SK-N-MC (cell line): ENCODE results near the gene FAIM2.

Experiments used
- DNase-seq: peaks from one replicate; pipeline ENCODE4 v3.0.0-alpha.2; 2011; ENCODE audit warnings: low read depth, low spot score
- H3K27ac ChIP-seq: fragments of 200-600 bp; sonication (generic); 2 replicates; pipeline ENCODE4 v1.5.1; 2016; ENCODE audit warnings: mixed run types
- H3K36me3 ChIP-seq: fragments of 200-600 bp; sonication (generic); 2 replicates; pipeline ENCODE4 v1.6.1; 2017; ENCODE audit warnings: antibody characterized with exemption, low read length, mixed read lengths; ENCODE audit not compliant: insufficient read depth
- H3K4me3 ChIP-seq: fragments of 200-600 bp; sonication (generic); 2 replicates; pipeline ENCODE4 v1.5.1; 2016
- H3K9ac ChIP-seq: fragments of 200-600 bp; sonication (generic); 2 replicates; pipeline ENCODE4 v1.8.0; 2017; ENCODE audit warnings: mixed run types, mixed read lengths; ENCODE audit not compliant: insufficient read length
- H3K9me3 ChIP-seq: fragments of 200-600 bp; sonication (generic); 2 replicates; pipeline ENCODE4 v1.6.1; 2017; ENCODE audit warnings: low read depth, mild to moderate bottlenecking, antibody characterized with exemption, low read length, moderate library complexity, mixed read lengths
- EZH2 ChIP-seq: fragments of 200-600 bp; sonication (generic); IDR thresholded peaks from one replicate; pipeline ENCODE4 v1.6.1; 2017; ENCODE audit warnings: antibody characterized with exemption
- FOXP2 ChIP-seq: optimal IDR thresholded peaks from 2 replicates; pipeline ENCODE3; 2011; ENCODE audit warnings: mild to moderate bottlenecking, moderate library complexity; ENCODE audit not compliant: insufficient read depth; ENCODE audit errors: extremely low read length, control extremely low read depth
- POLR2AphosphoS5 ChIP-seq: IDR thresholded peaks from 2 replicates; pipeline ENCODE4 v1.6.1; 2012; ENCODE audit warnings: mild to moderate bottlenecking, low read depth, low read length, borderline replicate concordance

FAIM2 gene

DNA sequence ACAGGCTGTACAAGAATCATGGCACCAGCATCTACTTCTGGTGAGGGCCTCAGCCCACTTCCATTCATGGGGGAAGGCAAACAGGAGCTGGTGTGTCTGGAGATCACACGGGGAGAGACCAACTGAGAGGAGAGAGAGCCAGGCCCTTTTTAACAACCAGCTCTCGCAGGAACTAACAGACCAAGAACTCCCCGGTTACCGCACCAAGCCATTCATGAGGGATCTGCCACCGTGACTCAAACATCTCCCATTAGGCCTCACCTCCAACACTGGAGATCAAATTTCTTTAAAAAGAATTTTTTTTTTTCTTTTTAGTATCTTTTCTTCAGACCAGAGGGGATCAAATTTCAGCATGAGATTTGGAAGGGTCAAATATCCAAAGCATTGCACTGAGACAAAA, 30.1 kb upstream of the FAIM2 start:
- Histone ChIP-seq H3K4me3 (no peak overlapping the region), H3K36me3 (no peaks in the 10 kb centered on the region), H3K9me3 (no peaks in the 10 kb centered on the region), H3K9ac (no peak overlapping the region), H3K27ac (no peak overlapping the region)
- TF ChIP-seq POLR2AphosphoS5, result no peak
- no peak for TF ChIP-seq FOXP2
- no peak for TF ChIP-seq EZH2
- no peak for DNase-seq

DNA sequence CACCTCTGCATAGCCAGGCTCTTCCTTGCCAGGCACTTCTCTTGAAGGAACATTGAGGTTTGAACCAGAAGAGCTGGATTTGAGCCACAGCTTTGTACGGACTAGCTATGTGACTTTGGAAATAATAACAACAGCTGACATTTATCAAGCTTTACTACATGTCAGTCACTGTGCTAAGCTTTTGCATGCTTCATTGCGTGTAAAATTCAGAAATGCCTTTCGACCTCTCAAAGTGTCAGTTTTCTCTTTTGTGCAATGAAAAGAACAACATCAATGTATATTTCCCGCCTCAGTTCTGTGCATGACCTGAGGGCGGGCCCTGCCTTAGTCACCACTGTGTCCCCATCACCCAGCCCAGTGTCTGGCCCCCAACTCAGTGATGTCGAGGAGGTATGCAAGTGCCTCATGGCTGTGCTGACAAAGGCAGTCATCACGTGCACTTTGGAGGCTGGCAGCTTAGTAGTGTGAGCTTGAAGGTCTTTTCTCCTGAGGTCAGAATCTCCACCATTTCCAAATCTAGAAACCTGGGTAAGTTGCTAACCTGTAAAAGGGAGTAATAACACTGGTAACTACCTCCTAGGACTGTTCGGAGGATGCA, 28.9 kb upstream of the FAIM2 start:
- TF ChIP-seq FOXP2 (no peak), POLR2AphosphoS5 (no peak), EZH2 (no peak)
- DNase-seq, result no peak
- Histone ChIP-seq H3K4me3 (no peak overlapping the region), H3K9ac (no peak overlapping the region), H3K27ac (no peak overlapping the region), H3K9me3 (no peaks in the 10 kb centered on the region), H3K36me3 (no peaks in the 10 kb centered on the region)

- TF ChIP-seq POLR2AphosphoS5 (no peak), FOXP2 (no peak), EZH2 (no peak)
- no peak overlapping the region for H3K27ac ChIP-seq
- no peak overlapping the region for H3K9ac ChIP-seq
- H3K36me3 ChIP-seq, result no peaks in the 10 kb centered on the region
- H3K4me3 ChIP-seq, result no peak overlapping the region
- H3K9me3 ChIP-seq, result no peaks in the 10 kb centered on the region
- DNase-seq, result no peak
Observed at GRCh38 chr12:49932023-49932422, 28.3 kb upstream of the FAIM2 start.

- no peaks in the 10 kb centered on the region for H3K9me3 ChIP-seq
- no peak overlapping the region for H3K9ac ChIP-seq
- H3K27ac ChIP-seq, result no peak overlapping the region
- TF ChIP-seq EZH2, result no peak
- TF ChIP-seq POLR2AphosphoS5, result no peak
- no peak for TF ChIP-seq FOXP2
- H3K36me3 ChIP-seq, result no peaks in the 10 kb centered on the region
- no peak overlapping the region for H3K4me3 ChIP-seq
- DNase-seq, result no peak
Observed at GRCh38 chr12:49930515-49931288, 27.0 kb upstream of the FAIM2 start.

DNA sequence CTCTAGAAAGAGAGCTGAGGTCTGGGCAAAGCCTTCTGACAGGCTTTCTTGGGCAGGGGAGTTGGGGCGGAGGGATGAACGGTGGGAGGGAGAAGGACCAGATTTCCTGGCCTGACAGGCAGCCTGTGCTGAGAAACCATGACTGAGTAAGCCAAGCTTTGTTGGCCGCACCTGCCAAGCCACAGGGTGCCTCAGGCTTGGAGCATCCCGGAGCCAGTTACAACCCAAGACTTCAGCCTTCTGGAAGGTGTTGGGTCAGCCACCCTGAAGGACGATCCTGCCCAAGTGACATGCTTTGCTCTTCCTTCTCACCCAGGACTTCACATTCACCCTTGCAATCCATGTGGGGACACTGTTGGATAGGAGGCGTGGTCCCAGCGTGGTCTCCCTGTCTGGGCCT, 25.9 kb upstream of the FAIM2 start:
- no peaks in the 10 kb centered on the region for H3K9me3 ChIP-seq
- no peak for DNase-seq
- H3K36me3 ChIP-seq, result no peaks in the 10 kb centered on the region
- H3K27ac ChIP-seq, result no peak overlapping the region
- TF ChIP-seq POLR2AphosphoS5 (no peak), EZH2 (no peak), FOXP2 (no peak)
- no peak overlapping the region for H3K9ac ChIP-seq
- no peak overlapping the region for H3K4me3 ChIP-seq

DNA sequence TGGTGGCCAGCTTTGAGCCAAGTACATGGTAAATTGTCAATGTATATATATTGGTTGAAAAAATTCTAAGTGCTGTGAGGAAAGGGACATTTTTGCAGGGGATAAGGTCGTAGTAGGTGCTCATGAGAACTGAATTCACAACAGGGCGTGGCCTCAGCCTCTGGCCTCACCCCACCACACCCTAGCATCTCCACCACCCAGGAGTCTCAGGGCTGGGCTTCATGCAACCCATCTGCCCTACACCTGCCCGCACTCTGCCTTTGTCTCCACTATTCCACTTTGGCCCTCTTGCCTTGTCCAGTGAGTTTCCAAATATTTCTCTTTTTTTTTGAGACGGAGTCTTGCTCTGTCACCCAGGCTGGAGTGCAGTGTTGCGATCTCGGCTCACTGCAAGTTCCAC, 24.8 kb upstream of the FAIM2 start:
- DNase-seq, result no peak
- Histone ChIP-seq H3K4me3 (no peak overlapping the region), H3K27ac (no peak overlapping the region), H3K36me3 (no peaks in the 10 kb centered on the region), H3K9ac (no peak overlapping the region), H3K9me3 (no peaks in the 10 kb centered on the region)
- no peak for TF ChIP-seq EZH2
- no peak for TF ChIP-seq FOXP2
- no peak for TF ChIP-seq POLR2AphosphoS5

DNA sequence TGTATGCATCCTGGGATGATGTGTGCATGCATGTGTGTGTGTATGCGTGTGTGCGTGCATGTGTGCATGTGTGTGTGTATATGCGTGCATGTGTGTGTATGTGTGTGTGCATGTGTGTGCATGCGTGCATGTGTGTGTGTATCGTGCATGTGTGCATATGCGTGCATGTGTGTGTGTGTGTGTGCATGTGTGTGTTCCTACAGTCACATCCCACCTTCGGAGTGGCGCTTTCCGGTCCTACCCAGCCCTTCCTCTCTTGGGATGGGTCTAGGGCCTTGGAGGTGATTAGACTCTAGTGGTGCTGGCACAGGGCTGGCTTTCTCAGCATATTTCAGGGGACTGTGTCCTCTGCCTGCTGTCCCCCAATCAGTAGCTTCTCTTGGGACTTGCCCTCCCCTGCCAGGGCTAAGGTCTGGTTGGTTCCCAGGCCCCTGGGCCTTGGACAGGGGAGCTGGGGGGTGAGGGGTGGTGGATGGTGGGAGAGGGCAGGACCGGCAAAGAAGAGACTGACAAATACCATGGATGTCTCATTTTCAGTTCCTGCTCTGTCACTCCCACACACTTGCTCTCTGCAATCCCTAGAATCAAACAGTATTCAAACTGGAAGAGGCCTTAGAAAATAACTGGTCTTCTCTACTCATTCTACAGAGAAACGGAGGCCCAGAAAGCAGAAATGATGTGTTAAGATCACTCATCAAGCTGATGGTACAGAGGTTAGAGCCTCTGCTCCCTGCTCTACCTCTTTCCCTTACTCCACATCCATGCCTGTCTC, 21.9 kb upstream of the FAIM2 start:
- Histone ChIP-seq H3K9ac (no peak overlapping the region), H3K4me3 (no peak overlapping the region), H3K36me3 (no peaks in the 10 kb centered on the region), H3K9me3 (no peaks in the 10 kb centered on the region), H3K27ac (no peak overlapping the region)
- no peak for DNase-seq
- TF ChIP-seq EZH2 (no peak), POLR2AphosphoS5 (no peak), FOXP2 (no peak)

- TF ChIP-seq POLR2AphosphoS5, result no peak
- TF ChIP-seq EZH2, result no peak
- no peak for TF ChIP-seq FOXP2
- no peak for DNase-seq
- H3K4me3 ChIP-seq, result no peak overlapping the region
- no peaks in the 10 kb centered on the region for H3K36me3 ChIP-seq
- no peak overlapping the region for H3K27ac ChIP-seq
- H3K9me3 ChIP-seq, result no peaks in the 10 kb centered on the region
- no peak overlapping the region for H3K9ac ChIP-seq
Observed at GRCh38 chr12:49924628-49925246, 21.0 kb upstream of the FAIM2 start.
